GM12891 (cell line): ENCODE results near the gene DAB1.

Experiments
- DNase-seq: peaks from one replicate; pipeline ENCODE4 v3.0.0; 2011; ENCODE audit warnings: low spot score; ENCODE audit not compliant: insufficient read length
- FAIRE-seq: peaks from 2 replicates; lab custom pipeline; 2011; peaks lifted over from hg19 to GRCh38; lab: Jason Lieb, UNC
- PAX5 ChIP-seq: IDR thresholded peaks from 2 replicates; pipeline ENCODE4 v1.6.1; 2011; ENCODE audit warnings: low read length, moderate library complexity, mild to moderate bottlenecking; ENCODE audit not compliant: insufficient read depth, severe bottlenecking
- POLR2A ChIP-seq: IDR thresholded peaks from 2 replicates; pipeline ENCODE4 v1.6.1; 2011; ENCODE audit warnings: low read depth, low read length, control low read depth
- POLR2AphosphoS5 ChIP-seq: IDR thresholded peaks from 2 replicates; pipeline ENCODE4 v1.6.1; 2011; ENCODE audit warnings: low read depth, low read length, control low read depth
- POU2F2 ChIP-seq: IDR thresholded peaks from 2 replicates; pipeline ENCODE4 v1.6.1; 2011; ENCODE audit warnings: low read depth, mild to moderate bottlenecking, control low read depth, low read length, moderate library complexity
- SPI1 ChIP-seq: IDR thresholded peaks from 2 replicates; pipeline ENCODE4 v1.6.1; 2011; ENCODE audit warnings: low read depth, low read length, control low read depth
- TAF1 ChIP-seq: IDR thresholded peaks from 2 replicates; pipeline ENCODE4 v1.6.1; 2011; ENCODE audit warnings: low read depth, low read length, control low read depth

The DAB1 gene

DNA sequence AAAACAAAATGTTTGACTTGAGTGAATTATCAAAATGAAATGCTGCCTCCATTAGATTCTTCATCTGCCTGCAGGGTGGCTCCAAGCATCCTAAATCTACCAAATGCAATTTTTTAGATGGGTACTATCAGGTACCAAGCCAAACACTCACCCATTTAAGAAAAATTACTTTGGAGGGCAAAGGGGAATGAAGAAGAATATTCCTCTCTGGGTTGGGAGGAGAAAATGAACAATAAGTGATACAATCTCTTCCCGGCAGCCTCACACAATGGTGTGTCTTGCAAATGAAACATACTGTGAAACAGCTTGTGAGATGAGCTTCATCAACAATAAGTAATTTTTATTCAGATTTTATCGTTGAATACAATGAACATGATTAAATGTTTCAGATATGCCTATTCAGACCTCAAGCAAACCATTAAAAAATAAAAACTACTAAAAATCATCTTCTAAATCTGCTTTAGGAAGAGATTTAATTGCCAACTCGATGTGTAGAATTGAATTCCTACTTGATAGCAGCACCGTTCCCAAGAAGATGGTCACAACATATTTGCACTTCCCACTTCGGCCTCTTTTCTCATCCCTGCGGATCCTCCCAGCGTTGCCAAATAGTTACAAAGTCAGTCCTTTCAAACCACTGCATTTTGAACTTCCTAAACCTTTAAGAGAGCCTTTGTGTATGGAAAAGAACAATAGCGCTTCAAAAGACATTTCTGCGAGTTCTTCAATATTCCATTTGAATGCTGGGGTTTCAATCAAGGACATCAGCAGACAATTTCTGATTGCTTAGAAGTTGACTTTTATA lies 2.7 kb downstream of the DAB1 start:
- FAIRE-seq (no peak), DNase-seq (no peak)
- TF ChIP-seq POLR2AphosphoS5 (no peak), POLR2A (no peak), TAF1 (no peak), PAX5 (no peak), POU2F2 (no peak), SPI1 (no peak)

DNA sequence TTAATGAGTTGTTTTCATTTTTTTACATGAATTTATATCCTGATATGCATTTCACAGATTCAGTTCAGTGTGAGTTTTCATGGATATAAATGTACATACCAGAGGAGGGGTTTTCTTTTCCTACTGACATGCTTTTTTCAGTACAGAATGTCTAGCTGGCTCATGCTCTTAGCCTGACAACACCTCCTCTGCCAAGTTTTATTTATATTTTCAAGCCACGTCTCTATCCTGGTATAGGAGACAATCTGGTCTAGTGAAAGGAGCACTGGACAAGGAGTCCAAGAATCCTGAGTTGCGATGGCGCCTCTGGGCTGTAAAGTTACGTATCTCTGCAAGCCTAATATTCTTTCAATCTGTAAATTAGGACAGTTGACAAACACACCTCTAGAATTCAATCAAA lies 4.9 kb downstream of the DAB1 start:
- no peak for FAIRE-seq
- DNase-seq = no peak
- TF ChIP-seq POLR2AphosphoS5 (no peak), POU2F2 (no peak), SPI1 (no peak), PAX5 (no peak), TAF1 (no peak), POLR2A (no peak)

DNA sequence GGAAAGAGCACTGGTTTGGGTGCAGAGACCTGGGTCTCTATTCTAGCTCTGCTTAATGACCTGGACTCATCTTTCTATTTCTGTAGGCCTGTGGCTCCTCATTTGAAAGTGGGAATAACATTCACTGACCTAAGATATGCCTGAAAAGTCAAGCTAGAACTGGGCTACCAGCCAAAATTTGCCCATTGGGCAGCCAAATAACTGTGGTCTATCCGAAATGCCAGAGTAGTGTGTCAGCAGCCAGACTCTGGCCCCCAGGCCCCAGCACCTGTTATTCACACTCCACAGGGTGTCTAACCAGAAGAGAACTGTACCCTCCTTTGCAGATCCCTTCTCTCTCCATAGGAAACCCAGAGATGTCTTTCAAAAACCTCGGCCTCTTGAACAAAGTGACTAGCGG lies 12.6 kb downstream of the DAB1 start:
- FAIRE-seq = no peak
- TF ChIP-seq TAF1 (no peak), POLR2AphosphoS5 (no peak), PAX5 (no peak), SPI1 (no peak), POU2F2 (no peak), POLR2A (no peak)
- DNase-seq = no peak

DNA sequence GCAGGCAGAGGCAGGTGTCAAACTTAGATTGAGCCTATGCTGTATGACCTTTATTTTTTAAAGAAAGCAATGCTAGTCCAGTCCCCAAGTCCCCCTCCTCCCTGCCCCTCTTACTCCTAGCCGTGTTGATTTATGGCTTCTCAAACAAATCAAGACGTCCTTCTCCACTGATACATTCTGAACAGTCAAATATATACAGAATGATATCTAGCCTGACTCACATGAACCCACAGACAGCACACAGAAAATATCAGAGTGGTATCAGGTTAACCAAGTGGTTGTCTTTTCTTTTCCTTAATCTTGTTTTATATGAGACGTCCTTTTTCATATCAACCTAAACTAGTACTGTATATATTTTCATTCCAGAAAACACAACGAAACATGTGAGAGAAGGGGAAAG lies 13.4 kb downstream of the DAB1 start:
- TF ChIP-seq TAF1 = no peak
- no peak for TF ChIP-seq POLR2AphosphoS5
- no peak for TF ChIP-seq POLR2A
- no peak for TF ChIP-seq SPI1
- TF ChIP-seq PAX5 = no peak
- TF ChIP-seq POU2F2 = no peak
- no peak for DNase-seq
- no peak for FAIRE-seq

DNA sequence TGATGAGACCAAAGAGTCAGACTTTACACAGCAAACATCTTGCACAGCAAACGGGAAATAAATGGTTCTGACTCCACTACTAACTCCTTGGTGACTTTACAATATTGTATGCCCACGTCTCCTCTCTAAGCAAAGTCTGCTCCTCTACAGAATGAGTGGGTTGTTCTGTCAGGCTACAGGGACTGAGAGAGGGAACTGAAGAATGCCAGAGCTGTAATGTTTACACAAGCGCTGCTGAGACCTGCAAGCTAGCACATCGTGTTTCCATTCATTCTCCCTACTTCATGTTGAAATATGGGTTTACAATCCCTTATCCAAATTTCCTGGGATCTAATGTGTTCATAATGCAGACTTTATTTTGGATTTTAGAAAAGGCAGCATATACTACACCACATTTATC lies 15.9 kb downstream of the DAB1 start:
- TF ChIP-seq POLR2AphosphoS5 = no peak
- TF ChIP-seq PAX5 = no peak
- no peak for TF ChIP-seq POLR2A
- no peak for TF ChIP-seq TAF1
- no peak for TF ChIP-seq POU2F2
- no peak for DNase-seq
- no peak for FAIRE-seq

DNA sequence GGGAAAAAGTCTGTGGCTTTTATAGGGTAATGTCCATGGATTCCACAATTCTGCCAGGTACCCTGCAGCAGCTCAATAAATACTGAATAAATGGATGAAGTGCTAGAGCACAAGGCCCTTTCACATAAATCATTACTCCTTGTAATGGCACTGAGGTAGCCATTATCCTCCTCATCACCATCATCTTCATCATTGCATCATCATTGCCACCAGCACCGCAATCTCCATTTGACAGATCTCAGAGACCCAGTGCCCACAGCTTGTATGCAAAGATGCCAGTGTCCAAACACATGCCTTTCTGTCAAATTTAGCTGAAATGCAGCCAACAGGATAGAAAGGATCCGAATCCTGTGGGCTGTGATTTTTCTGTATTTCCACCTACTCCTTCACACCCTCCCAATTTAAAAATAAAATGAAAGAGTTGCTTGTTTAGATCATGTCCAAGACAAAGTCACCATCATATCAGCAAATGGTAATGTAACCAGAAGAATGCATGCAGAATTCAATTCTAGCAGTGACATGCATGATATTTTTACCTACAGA lies 17.4 kb downstream of the DAB1 start:
- FAIRE-seq (no peak), DNase-seq (no peak)
- no peak for TF ChIP-seq POU2F2
- TF ChIP-seq POLR2AphosphoS5 = no peak
- TF ChIP-seq TAF1 = no peak
- no peak for TF ChIP-seq PAX5
- TF ChIP-seq SPI1 = no peak
- TF ChIP-seq POLR2A = no peak

DNA sequence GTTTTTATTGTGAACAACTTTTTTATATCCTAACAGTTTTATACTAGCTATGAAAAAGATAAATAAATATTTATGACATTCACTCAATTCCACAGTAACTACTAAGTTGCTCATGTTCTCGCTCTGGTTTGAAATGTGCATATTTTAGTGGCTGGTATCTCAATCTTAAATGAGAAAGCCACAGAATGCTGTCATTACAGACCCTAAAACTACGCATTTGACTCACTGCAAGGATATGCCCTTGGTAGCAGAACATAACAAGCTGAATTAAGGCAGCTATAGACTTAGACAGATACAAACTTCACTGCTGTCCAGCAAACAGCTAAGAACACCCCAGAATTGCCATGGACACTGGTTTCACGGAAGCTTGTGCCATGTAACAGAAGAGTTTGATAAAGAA lies 19.0 kb downstream of the DAB1 start:
- TF ChIP-seq POLR2AphosphoS5 (no peak), PAX5 (no peak), TAF1 (no peak), POLR2A (no peak), POU2F2 (no peak), SPI1 (no peak)
- FAIRE-seq (no peak), DNase-seq (no peak)

DNA sequence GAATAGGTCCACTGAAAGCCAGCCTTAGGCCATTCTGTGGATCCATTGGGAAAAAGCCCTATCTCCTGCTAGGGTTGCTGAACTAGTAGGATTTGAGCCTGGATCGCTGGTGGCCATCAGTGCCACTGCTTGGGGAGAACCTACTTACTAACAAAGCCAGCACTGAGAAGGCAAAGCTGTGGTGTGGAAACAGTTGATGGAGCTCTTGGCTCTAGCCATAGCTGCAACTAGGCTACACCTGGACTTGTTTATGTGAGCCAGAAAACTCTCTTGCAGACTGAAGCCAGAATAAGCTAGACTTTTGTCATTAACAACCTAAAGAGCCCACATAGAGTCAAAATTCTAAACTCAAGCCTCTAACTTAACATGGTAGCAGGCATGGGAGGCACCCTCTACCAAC lies 20.7 kb downstream of the DAB1 start:
- TF ChIP-seq SPI1 (no peak), PAX5 (no peak), TAF1 (no peak), POLR2AphosphoS5 (no peak), POLR2A (no peak), POU2F2 (no peak)
- no peak for DNase-seq
- FAIRE-seq = no peak

DNA sequence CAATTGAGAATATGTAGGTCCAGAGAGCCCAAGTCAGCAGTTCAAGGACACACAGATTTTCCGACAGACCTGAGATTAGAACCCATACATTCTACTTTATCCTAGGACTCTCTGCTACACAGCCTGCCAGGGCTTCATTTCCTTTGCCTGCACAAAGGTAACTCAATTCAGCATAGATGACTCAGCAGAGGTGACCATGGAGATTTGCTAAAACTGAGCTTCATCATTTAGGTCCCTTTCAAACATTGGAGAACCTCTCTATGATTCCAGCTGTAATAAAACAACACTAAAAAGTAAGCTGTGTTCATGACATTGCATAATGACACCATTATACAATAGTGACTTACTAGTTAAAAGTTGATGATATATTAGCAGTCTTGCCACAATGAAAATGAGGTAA lies 22.2 kb downstream of the DAB1 start:
- DNase-seq = no peak
- TF ChIP-seq POLR2A (no peak), POLR2AphosphoS5 (no peak), SPI1 (no peak), TAF1 (no peak), POU2F2 (no peak), PAX5 (no peak)
- no peak for FAIRE-seq

DNA sequence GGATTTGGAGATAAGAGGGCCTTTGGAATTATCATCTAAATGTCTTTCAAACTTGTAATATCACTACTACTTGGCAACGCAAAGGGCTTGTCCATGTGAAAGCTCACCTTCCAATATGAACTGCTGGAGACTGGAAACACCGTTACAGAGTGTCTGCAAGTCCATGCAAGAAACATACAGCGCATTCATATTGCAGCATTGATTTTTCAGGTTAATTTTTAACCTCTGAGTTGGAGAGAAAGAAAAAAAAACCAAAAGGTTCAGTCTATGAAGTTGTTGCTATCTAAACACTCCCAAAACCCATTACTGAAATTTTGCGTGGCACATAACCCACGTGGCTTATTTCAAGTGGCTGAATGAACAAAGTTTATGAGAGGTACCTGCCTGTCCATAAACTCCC lies 23.8 kb downstream of the DAB1 start:
- no peak for FAIRE-seq
- no peak for DNase-seq
- no peak for TF ChIP-seq TAF1
- TF ChIP-seq SPI1 = no peak
- TF ChIP-seq POLR2AphosphoS5 = no peak
- TF ChIP-seq POLR2A = no peak
- no peak for TF ChIP-seq PAX5
- no peak for TF ChIP-seq POU2F2
